ENCODE data around the gene RAD51B. TPM values are rescaled to one million over a fixed set of nuclear protein-coding genes. Genes with fewer than 3 reads are reported as not detected.

RAD51B gene
- total RNA-seq, 1 experiment from 2014 or later: 20.0 TPM

DNA sequence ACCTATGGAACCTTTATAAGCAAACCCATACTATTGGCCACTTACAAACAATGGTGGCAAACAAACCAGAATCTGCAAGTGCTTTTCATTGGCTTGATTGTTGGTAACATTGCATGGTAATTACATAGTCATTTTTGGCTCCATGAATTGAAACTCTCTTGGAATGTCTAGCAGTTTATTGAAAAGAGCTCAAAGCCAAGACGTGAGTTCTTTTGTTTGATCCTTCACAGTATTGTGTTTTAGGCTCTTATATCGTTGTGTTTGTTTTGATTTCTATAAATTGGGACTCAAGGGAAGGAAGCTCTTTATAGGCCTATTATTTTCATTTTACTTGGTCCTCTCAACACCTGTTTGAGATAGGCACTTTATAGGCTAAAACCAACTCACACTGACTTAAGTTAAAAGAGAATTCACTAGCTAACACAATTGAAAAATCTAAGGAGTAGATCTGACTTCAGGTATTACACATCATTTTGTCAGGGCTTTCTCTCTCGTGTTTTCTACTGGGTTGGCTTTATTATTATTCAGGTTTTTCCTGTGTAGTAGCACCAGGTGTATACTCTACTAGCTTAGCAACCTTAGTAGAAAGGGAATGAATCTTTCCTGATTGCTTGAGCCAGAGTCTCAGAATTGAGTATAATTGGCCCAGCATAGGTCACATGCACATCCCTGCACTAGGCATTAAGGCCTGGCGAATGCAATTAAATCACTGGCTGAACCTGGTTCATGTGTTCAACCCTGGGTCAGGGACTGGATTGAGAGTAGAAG is 341.4 kb downstream of the RAD51B start:
- Histone ChIP-seq H3K9me2 (ENCODE audit: insufficient read depth) (no peaks in the 10 kb centered on the region), H3K27ac (ENCODE audit: low read depth, low read length) (peak overlapping the region; percentile 40; the same call in 1 of the 2 replicates), H4K20me1 (ENCODE audit: insufficient read depth) (no peaks in the 10 kb centered on the region), H3K4me1 (ENCODE audit: control insufficient read depth in 1 of 2, insufficient read depth in 2 of 2, low read length in 2 of 2) (peaks cover 4 to 52% of the 10 kb centered on the region in 2 experiments; a peak in 3 of 4 replicates), H3K4me3 (replicated peaks in 1 of 2; ENCODE audit: low read depth in 1 of 2, low read length in 2 of 2) (no peak overlapping the region), H3K27me3 (ENCODE audit: insufficient read depth, low read length) (no peaks in the 10 kb centered on the region), H3K9ac (ENCODE audit: low read length) (no peak overlapping the region), H3K9me3 (ENCODE audit: control insufficient read depth in 1 of 2, insufficient read depth in 1 of 2, low read depth in 1 of 2, low read length in 2 of 2) (no peaks in the 10 kb centered on the region), H3K79me2 (ENCODE audit: insufficient read depth, low read length) (no peaks in the 10 kb centered on the region), H3K4me2 (ENCODE audit: low read length) (no peak overlapping the region), H2AFZ (ENCODE audit: low read depth, low read length, poor library complexity, severe bottlenecking) (no peak overlapping the region), H3K36me3 (ENCODE audit: control insufficient read depth in 1 of 2, insufficient read depth in 2 of 2, low read length in 2 of 2) (no peaks in the 10 kb centered on the region)
- TF ChIP-seq POLR2AphosphoS5 (IDR thresholded peaks at IDR 0.05; ENCODE audit: low read depth, low read length) (no peak), ELF1 (IDR thresholded peaks at IDR 0.05; ENCODE audit: borderline replicate concordance, low read depth) (no peak), EZH2 (IDR thresholded peaks at IDR 0.05) (no peak)
- BruUV-seq (replicated peaks): no TSS peak
- POLR2A ChIA-PET: interaction anchor here (0.9 to 1.2 kb wide), 2 partner anchors 23 to 632 kb away, joined by 3 read pairs; partner anchors contain the start of gene ZFP36L1
- RAD21 ChIA-PET (ENCODE audit: low non-redundant PET in 1 of 2, low total read pairs in 2 of 2, uncharacterized antibody in 2 of 2, unreplicated experiment in 2 of 2): no interaction called here
- intact Hi-C loops (cut with micrococcal nuclease): no loop called here
- ATAC-seq: no peak
- DNase-seq (ENCODE audit: low read depth, low spot score): no peak
- CTCF ChIA-PET: no interaction called here

DNA sequence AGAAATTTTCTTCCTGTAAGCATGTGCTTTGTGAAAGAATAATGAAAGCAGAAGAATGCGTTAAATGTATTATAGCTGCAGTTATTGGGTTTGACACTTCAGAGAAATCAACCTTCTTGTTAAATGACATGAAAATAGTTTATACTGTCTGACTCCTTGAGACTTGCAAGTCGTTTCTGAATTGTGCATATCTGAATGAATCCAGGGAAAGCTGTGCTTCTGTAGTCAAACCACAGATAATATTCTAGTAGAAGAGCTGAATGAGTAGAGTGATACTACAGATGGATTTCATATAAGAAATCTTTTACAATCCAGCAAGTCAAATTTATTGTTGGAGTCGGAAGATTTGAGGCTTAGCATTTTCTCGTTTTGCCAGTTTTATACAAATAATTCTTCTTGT is 343.3 kb downstream of the RAD51B start:
- no peak for ATAC-seq
- no peak overlapping the region for H3K9ac ChIP-seq (ENCODE audit: low read length)
- intact Hi-C loops (cut with micrococcal nuclease): no loop called here
- H2AFZ ChIP-seq (ENCODE audit: low read depth, low read length, poor library complexity, severe bottlenecking): no peak overlapping the region
- ChIA-PET CTCF (no interaction called here), RAD21 (ENCODE audit: low non-redundant PET in 1 of 2, low total read pairs in 2 of 2, uncharacterized antibody in 2 of 2, unreplicated experiment in 2 of 2) (no interaction called here), POLR2A (no interaction called here)
- no peaks in the 10 kb centered on the region for H4K20me1 ChIP-seq (ENCODE audit: insufficient read depth)
- DNase-seq (ENCODE audit: low read depth, low spot score): no peak
- no peak overlapping the region for H3K4me2 ChIP-seq (ENCODE audit: low read length)
- H3K27me3 ChIP-seq (ENCODE audit: insufficient read depth, low read length): no peaks in the 10 kb centered on the region
- TF ChIP-seq, protein P1, sequence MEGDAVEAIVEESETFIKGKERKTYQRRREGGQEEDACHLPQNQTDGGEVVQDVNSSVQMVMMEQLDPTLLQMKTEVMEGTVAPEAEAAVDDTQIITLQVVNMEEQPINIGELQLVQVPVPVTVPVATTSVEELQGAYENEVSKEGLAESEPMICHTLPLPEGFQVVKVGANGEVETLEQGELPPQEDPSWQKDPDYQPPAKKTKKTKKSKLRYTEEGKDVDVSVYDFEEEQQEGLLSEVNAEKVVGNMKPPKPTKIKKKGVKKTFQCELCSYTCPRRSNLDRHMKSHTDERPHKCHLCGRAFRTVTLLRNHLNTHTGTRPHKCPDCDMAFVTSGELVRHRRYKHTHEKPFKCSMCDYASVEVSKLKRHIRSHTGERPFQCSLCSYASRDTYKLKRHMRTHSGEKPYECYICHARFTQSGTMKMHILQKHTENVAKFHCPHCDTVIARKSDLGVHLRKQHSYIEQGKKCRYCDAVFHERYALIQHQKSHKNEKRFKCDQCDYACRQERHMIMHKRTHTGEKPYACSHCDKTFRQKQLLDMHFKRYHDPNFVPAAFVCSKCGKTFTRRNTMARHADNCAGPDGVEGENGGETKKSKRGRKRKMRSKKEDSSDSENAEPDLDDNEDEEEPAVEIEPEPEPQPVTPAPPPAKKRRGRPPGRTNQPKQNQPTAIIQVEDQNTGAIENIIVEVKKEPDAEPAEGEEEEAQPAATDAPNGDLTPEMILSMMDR (IDR thresholded peaks at IDR 0.05 in 2 of 3, conservative IDR thresholded peaks at IDR 0.05 in 1 of 3; ENCODE audit: borderline replicate concordance in 1 of 3, insufficient read depth in 1 of 3, low read depth in 2 of 3, low read length in 2 of 3): no peak
- no peak for TF ChIP-seq ZFX (IDR thresholded peaks at IDR 0.05)
- TF ChIP-seq YY1 (IDR thresholded peaks at IDR 0.05; ENCODE audit: extremely low read depth, insufficient replicate concordance, low read depth, low read length): no peak
- TF ChIP-seq EZH2 (IDR thresholded peaks at IDR 0.05): no peak
- no peak for TF ChIP-seq FOSL1 (IDR thresholded peaks at IDR 0.05; ENCODE audit: low read depth)
- TF ChIP-seq TCF7L2 (IDR thresholded peaks at IDR 0.05; ENCODE audit: borderline replicate concordance, extremely low read depth, insufficient read depth, insufficient read length): no peak
- no peak for TF ChIP-seq POLR2A (IDR thresholded peaks at IDR 0.05; ENCODE audit: borderline replicate concordance, extremely low read depth, insufficient read depth, insufficient read length)
- TF ChIP-seq JUND (IDR thresholded peaks at IDR 0.05): no peak
- no peak for TF ChIP-seq ELF1 (IDR thresholded peaks at IDR 0.05; ENCODE audit: borderline replicate concordance, low read depth)
- no peak for TF ChIP-seq SP1 (IDR thresholded peaks at IDR 0.05; ENCODE audit: low read depth)
- TF ChIP-seq, protein P2, sequence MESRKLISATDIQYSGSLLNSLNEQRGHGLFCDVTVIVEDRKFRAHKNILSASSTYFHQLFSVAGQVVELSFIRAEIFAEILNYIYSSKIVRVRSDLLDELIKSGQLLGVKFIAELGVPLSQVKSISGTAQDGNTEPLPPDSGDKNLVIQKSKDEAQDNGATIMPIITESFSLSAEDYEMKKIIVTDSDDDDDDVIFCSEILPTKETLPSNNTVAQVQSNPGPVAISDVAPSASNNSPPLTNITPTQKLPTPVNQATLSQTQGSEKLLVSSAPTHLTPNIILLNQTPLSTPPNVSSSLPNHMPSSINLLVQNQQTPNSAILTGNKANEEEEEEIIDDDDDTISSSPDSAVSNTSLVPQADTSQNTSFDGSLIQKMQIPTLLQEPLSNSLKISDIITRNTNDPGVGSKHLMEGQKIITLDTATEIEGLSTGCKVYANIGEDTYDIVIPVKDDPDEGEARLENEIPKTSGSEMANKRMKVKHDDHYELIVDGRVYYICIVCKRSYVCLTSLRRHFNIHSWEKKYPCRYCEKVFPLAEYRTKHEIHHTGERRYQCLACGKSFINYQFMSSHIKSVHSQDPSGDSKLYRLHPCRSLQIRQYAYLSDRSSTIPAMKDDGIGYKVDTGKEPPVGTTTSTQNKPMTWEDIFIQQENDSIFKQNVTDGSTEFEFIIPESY (IDR thresholded peaks at IDR 0.05; ENCODE audit: extremely low read depth, insufficient replicate concordance, low read length): no peak
- TF ChIP-seq RAD21 (IDR thresholded peaks at IDR 0.05; ENCODE audit: low read depth): no peak
- TF ChIP-seq, protein P3, sequence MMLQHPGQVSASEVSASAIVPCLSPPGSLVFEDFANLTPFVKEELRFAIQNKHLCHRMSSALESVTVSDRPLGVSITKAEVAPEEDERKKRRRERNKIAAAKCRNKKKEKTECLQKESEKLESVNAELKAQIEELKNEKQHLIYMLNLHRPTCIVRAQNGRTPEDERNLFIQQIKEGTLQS (IDR thresholded peaks at IDR 0.05): no peak
- TF ChIP-seq SIN3A (IDR thresholded peaks at IDR 0.05; ENCODE audit: low read depth): no peak
- peak overlapping the region; percentile 11; the same call in 1 of the 2 replicates for H3K27ac ChIP-seq (ENCODE audit: low read depth, low read length)
- no peaks in the 10 kb centered on the region for H3K79me2 ChIP-seq (ENCODE audit: insufficient read depth, low read length)
- peaks cover 2 to 50% of the 10 kb centered on the region in 2 experiments; a peak in 3 of 4 replicates for H3K4me1 ChIP-seq (ENCODE audit: control insufficient read depth in 1 of 2, insufficient read depth in 2 of 2, low read length in 2 of 2)
- no peak overlapping the region for H3K4me3 ChIP-seq (replicated peaks in 1 of 2; ENCODE audit: low read depth in 1 of 2, low read length in 2 of 2)
- H3K9me2 ChIP-seq (ENCODE audit: insufficient read depth): no peaks in the 10 kb centered on the region
- no peaks in the 10 kb centered on the region for H3K9me3 ChIP-seq (ENCODE audit: control insufficient read depth in 1 of 2, insufficient read depth in 1 of 2, low read depth in 1 of 2, low read length in 2 of 2)
- H3K36me3 ChIP-seq (ENCODE audit: control insufficient read depth in 1 of 2, insufficient read depth in 2 of 2, low read length in 2 of 2): no peaks in the 10 kb centered on the region
- no TSS peak for BruUV-seq (replicated peaks)

Measured in HCT116 (cell line).